Mucosa of gallbladder (tissue), 1 donor: ENCODE data around the gene ZP1. TPM values are rescaled to one million over a fixed set of nuclear protein-coding genes. Genes with fewer than 3 reads are reported as not detected.

ENCODE experiments used
- DNase-seq: peaks from one replicate; pipeline ENCODE4 v3.0.0-alpha.2; 2020; ENCODE audit warnings: low spot score
- total RNA-seq: library from RNA; stranded (reverse); gene quantifications from one replicate; pipeline ENCODE4 v1.2.1, GENCODE V29; 2021
- donor health status: DM: no; HTN: no; CAD: no.

Gene ZP1
- total RNA-seq, 1 donor from 2014 or later, result 0.17 TPM

GRCh38 chr11:60875366-60876167, 8.2 kb downstream of the ZP1 start:
- no peak for DNase-seq

DNA sequence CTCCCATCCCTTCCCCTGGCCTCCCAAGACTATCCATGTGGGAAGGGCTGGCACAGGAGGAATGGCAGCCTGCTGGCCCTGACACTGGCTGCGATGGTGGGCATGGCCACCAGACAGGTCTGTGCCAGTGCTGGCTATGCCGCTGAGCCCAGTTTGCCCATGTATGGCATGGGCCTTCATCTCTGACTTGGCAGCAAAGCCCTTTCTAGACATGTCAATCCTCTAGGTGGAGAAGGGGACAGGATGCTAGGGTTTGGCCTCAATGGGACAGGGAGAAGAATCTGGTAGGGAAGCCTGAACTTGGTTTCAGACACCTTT, 8.8 kb downstream of the ZP1 start:
- no peak for DNase-seq

DNA sequence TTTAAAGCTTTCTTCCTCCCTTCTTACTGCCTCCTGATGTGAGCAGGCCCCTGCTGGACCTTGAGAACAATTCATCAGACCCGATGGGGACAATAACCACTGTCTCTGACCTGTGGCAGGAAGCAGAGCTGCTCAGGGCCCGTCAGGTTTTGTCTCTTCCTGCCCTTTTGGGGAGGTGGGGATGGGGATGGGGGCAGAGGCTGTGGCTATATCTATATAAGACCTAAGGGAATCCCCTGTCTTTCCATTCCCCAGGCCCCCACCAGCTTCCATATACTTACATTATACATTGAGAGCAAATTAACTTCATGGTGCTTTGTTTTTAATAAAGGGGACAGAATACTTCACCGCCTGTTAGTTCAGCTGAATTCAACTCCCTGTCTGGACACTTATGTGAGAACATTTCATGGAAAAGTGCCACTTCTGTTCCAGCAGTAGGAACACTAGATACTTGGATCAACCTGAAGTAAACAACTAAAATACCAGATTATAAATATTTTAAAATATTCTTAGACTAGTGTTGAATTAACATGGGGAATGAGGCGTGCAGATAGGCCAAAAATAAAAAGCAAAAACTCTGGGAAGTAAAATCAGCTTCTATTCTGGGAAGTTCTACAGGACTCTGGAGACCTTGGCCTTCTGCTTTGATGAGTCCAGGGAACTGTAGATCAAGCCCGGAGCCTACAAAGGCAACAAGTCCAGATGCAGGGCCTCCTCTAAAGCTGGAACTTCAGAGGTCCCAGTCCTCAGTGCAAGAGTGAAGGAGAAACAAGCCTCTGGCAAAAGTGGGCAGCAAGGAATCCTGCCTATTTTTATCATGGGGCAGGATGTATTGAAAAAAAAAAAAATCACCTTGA, 11.1 kb downstream of the ZP1 start:
- no peak for DNase-seq

GRCh38 chr11:60879104-60879503, 11.8 kb downstream of the ZP1 start:
- no peak for DNase-seq

- no peak for DNase-seq
Measured at GRCh38 chr11:60879971-60880588, 12.7 kb downstream of the ZP1 start.

DNA sequence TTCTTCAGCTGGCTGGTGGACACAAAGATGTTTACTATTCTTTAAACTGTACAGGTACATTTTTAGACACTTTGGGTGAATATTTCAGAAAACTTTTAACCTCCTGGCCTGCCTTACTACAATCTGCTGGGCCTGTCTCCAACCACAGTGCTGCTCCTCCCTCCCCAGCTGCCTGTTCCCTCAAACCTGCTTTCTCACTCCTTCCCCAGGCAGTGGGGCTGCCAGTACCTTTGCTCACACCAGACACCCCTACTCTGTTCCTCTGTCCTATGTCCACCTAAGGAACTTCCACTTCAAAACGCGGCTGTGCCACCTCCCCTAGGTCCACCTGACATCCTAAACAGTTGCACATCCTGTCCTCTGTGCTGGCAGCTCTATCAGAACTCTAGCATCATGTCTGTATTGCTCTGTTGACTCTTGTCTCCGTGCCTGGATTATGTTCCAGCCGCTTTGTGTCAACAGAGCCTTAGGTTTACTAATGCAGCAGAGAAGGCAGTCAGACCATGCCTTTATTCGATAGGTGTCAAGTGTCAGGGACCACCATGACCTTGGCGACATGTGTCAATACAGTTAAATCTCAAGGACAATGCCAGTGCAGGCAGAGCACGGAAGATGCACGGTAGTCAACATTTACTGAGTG, 13.4 kb downstream of the ZP1 start:
- no peak for DNase-seq

- peak; percentile 32 for DNase-seq
Measured at GRCh38 chr11:60887556-60887955, 20.2 kb downstream of the ZP1 start.

DNA sequence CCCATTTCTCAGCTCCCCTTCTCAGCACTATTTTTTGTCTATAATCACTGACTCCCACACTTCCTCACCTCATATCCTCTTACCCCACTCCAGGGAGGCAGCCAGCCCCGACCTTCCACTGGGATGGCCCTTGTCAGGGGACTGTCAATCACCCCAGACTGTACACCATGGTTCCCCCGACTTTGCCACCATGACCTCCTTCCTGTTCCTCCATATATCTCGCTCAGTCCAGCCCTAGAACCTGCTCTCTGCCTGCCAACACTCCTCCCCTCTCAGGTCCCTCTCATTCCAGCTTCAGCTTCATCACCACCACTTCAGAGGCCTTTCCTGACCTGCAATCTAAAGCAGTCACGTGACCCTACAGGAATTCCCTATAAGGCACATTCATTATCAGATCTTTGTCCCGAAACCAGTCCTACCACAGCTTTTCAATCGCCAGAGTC, 22.5 kb downstream of the ZP1 start:
- DNase-seq, result no peak

DNA sequence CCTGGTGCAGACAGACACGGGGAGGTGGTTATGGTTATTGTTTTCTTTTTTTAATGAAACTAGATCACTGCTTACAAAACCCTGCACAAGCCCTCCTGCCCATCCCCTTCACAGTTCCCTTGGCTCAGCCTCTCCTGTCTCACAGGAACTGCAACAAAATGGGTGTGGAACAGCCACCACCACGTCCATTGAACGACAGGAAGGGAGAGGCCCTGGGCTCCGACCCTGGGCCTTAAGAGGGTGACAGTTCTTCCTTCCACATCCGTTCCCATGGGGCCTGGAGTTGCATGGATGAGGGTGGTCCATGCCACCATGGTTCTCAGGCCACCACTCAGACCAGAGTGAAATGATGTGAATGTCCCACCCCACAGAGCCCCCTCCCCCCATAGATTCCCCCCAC, 23.4 kb downstream of the ZP1 start:
- DNase-seq, result no peak

DNA sequence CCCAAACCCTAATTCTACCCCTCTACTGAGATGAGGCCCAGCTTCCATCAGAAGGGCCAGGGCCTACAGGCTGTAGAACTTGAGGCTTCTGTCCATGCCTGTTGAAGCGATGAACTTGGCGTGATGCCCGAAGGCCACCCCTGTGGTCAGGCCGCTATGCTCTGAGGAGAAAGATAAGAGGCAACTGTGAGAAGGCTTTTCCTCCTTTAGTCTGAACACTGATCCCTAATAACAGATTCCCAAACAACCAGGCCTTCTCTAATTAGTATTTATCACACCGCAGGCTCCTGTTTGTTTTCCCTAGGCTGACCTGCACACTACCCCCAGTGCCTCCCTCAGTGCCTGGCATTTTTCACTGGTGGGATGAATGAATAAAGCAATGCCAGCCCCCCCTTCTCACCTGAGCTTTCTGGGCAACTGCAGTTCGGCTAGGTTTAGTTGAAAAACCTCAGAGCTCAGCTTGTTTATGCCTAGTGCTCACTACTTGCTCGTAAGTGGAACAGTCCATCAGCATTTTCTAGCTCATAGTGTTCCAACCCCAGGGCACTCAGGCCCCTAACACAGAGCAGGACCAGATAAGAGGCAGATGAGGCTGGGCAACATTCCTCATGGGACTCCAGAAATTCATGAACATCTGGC, 23.9 kb downstream of the ZP1 start:
- no peak for DNase-seq

DNA sequence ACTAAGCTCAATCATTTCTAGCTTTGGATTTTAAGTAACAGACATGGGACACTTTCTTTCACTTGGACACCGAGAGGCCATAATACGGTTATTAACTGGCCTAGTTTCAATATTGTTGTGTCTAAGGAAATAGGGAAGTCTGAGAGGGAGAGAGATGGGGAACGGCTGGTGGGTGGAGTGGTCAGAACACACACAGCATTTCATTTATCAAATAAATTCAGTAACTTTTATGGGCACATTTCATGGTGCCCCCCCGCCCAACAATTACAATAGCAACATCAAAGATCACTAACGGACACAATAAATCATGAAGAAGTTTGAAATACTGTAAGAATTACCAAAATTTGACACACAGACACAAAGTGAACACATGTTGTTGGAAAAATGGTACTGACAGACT, 28.3 kb downstream of the ZP1 start:
- DNase-seq, result no peak

DNA sequence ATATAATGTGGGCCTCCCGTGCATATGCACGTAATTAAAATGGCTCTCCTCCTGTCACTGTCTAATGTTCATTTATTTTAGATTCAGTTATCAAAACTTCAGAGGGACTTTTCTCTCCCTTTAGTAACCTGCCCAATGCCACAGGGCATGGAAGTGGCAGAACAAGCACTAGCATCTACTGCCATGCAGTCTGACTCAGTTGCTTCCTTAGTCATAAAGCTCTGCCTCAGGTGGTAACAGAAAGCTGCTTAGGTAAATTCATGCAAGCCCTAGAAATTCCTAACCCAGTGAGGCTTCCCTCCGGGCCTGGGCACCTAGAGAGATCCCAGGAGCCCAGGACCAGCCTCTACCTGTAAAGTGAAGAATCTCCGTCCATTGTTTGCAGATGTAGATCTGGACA, 30.2 kb downstream of the ZP1 start:
- DNase-seq, result no peak

- DNase-seq, result peak; percentile 48
Measured at GRCh38 chr11:60899046-60899936, 31.9 kb downstream of the ZP1 start.

DNA sequence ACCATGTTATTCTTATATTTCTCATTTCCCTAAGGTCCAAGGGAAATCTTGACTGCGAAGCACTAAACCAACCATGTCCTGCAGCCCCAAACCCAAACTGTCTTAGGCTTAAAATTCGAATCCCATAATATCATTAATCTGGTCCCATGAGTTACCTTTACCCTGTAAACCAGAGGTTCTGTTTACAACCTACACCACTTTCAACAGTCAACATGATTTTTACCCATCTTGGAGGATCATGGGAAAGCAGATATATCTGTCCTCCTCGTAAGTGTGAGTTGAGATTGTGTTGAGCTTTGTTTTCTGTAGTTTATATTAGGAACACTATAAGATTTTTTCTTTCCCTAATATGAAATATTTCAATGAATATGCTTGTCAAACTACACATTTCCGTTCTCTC, 32.6 kb downstream of the ZP1 start:
- no peak for DNase-seq

DNA sequence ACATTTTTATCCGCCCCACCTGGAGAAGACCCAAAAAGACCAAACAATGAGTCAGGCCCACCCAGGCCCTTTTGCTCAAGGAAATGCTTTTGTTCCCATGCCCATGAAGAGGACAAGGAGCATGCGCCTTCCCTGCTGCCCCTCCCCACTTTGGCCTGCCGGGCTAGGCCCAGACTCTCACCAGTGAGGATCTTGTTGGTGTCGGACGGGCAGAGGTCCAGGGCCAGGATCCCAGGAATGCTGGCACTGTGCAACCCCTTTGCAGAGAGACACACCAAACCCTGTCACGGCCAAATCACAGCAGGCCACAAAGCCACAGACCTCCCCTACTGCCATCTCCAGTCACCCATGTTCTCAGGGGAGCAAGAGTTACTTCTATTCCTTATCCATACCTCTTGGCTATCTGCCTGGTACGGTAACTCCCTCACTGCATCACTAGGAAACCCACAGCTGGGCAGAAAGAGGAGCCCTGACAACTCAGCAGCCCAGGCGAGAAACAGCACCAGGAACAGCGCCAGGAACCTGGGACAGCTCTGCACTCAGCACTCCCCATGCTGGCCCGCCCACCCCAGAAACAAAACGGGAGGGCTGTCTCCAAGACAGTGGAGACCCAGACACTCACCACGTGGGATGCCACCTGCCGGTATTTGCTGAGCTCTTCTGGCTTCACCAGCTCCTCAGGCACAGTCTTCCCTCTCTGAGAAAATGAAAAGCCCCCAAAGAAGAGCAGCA, 33.5 kb downstream of the ZP1 start:
- no peak for DNase-seq

DNA sequence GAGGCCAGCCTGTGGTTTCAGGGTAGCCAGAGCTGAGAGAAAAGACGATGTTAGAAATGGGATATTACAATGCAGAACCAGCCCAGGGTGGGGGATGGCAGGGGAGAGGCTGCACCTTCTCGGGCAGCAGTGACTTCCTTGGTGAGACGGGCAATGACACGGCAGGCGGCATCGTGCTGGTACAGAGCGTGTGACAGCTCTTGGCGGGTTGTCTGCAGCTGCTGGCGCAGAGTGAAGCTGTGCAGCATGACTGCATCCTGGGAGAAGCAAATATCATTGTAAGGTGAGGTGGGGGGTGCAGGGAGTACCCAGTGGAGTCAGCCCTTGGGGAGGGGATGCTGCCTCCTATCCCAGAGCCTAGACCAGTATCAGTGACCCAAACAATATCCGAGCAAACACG, 35.3 kb downstream of the ZP1 start:
- DNase-seq, result no peak

DNA sequence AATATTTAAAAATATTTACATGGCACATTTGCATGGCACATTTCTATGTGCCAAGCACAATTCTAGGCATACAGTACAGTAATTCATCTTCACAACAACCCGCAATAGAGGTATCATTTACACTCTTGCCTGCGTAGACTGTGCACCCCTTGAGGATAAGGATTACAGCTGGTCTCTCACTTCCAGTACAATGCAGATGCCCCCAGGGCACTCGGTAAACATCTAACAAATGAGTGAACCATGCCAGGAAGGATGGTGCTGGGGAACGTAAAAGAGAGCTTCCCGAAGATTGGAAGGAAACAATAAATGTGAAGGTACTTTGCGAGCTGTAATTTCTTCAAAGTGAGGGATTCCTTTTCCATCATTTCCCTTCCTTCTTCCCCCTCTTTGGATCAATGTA, 37.7 kb downstream of the ZP1 start:
- no peak for DNase-seq

DNA sequence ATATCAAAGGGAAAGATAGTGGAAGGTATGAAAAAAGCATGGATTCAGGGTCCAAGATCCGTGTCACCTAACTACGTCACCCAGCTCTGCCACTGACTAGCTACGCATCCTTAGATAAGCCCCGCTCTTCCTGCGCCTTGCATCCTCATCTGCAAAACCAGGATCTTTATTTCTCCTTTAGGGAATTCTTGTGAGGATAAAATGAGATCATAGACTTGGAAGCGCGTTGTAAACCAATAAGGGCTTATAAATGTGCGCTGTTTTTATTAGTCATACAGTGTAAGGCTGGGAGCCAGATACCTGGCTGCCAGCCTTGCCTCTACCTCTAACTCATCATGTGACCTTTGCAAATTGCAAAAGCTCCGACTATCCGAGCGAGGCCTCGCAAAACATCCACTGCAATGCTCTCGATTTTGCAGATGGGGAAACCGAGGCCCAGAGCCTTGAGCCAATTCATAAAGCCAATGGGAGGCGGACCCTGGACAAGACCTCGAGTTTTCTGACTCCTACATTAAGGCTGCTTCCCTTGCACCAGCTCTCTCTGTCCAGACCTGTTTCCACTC, 38.3 kb downstream of the ZP1 start:
- no peak for DNase-seq

- DNase-seq, result peak; percentile 99
Measured at GRCh38 chr11:60906132-60906972, 39.0 kb downstream of the ZP1 start, which contains the start of gene PRPF19. TSS of gene PRPF19 (minus strand) at chr11:60906585. CDS start at chr11:60906382, 203 bp downstream.
